ENCODE measurements around the gene RPL12. TPM values are rescaled to one million over a fixed set of nuclear protein-coding genes. Genes with fewer than 3 reads are reported as not detected.
A peak's percentile ranks its signal among the peaks of the same experiment; 100 is the strongest.

The RPL12 gene
- total and polyA plus RNA-seq, 2 donors from 2014 or later = 985 to 1,980 TPM

DNA sequence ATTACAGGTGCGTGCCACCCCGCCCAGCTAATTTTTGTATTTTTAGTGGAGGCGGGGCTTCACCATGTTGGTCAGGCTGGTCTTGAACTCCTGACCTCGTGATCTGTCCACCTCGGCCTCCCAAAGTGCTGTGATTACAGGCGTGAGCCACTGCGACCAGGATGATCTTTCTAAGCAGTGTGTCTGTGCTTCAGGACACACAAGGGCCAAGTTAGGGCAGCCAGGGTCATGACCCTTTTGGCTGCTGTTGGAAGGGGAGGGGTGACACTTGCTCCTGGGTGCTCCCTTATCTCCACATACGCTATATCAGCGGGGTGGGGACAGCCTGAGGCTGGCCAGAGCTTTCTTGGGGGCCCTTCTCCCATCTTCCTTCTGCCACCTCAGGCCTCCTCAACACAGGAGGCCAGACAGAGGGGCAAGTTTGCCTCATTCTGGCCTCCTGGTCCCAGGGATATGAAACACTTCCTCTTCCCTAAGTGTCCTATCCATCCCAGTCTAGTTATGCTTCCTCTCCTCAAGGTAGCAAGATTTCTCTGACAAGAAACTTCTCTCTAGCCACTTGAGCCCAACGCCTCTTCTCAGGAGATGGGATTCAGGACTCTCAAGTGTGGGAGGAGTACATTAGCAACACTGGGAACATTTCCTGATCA lies 28.9 kb downstream of the RPL12 start:
- H3K36me3 ChIP-seq (ENCODE audit: control insufficient read depth in 2 of 3, insufficient read depth in 3 of 3, low read length in 3 of 3) = no peaks in the 10 kb centered on the region
- peak overlapping the region in 1 of 3 donors; percentile 97 for H3K4me3 ChIP-seq (ENCODE audit: low read length in 3 of 3)
- no peak overlapping the region for H3K27ac ChIP-seq (ENCODE audit: low read depth in 2 of 2, low read length in 2 of 2)
- H3K9me3 ChIP-seq (ENCODE audit: control insufficient read depth in 2 of 3, insufficient read depth in 1 of 3, low read length in 3 of 3) = no peaks in the 10 kb centered on the region
- TF ChIP-seq, protein P1, sequence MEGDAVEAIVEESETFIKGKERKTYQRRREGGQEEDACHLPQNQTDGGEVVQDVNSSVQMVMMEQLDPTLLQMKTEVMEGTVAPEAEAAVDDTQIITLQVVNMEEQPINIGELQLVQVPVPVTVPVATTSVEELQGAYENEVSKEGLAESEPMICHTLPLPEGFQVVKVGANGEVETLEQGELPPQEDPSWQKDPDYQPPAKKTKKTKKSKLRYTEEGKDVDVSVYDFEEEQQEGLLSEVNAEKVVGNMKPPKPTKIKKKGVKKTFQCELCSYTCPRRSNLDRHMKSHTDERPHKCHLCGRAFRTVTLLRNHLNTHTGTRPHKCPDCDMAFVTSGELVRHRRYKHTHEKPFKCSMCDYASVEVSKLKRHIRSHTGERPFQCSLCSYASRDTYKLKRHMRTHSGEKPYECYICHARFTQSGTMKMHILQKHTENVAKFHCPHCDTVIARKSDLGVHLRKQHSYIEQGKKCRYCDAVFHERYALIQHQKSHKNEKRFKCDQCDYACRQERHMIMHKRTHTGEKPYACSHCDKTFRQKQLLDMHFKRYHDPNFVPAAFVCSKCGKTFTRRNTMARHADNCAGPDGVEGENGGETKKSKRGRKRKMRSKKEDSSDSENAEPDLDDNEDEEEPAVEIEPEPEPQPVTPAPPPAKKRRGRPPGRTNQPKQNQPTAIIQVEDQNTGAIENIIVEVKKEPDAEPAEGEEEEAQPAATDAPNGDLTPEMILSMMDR (IDR thresholded peaks at IDR 0.05; ENCODE audit: borderline replicate concordance, extremely low read depth, insufficient read depth) = no peak
- intact Hi-C loops (cut with DNase I) = no loop called here
- DNase-seq (peak in 1 of 5 donors; percentile 47), FAIRE-seq (no peak)
- H3K4me1 ChIP-seq (ENCODE audit: control insufficient read depth in 2 of 3, insufficient read depth in 2 of 3, low read depth in 1 of 3, low read length in 3 of 3) = peaks cover 0 to 17% (median 15%) of the 10 kb centered on the region in 3 donors
- H3K27me3 ChIP-seq (ENCODE audit: control insufficient read depth, insufficient read depth, low read length) = no peaks in the 10 kb centered on the region
- H3K9ac ChIP-seq (ENCODE audit: low read length in 3 of 3) = no peak overlapping the region

DNA sequence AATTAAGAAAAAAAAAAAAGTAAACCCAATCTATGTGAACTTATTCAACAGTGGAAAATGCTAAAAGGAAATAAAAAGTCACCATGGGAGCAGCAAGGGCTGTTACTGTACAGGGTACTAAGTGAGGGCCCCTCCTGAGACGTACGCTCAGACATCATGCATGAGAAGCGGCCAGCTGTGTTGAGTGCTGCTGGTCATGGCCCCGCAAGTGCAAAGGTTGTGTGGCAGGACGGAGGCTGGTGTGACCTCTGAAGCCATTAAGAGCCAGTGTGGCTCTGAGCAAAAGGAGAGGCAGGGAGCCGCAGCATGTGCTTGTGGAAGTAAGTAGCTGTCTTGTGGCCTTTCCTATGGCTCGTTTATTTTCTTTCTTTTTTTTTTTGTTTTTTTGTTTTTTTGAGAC lies 30.1 kb downstream of the RPL12 start:
- no peaks in the 10 kb centered on the region for H3K9me3 ChIP-seq (ENCODE audit: control insufficient read depth in 2 of 3, insufficient read depth in 1 of 3, low read length in 3 of 3)
- DNase-seq = peak in 1 of 5 donors; percentile 44

DNA sequence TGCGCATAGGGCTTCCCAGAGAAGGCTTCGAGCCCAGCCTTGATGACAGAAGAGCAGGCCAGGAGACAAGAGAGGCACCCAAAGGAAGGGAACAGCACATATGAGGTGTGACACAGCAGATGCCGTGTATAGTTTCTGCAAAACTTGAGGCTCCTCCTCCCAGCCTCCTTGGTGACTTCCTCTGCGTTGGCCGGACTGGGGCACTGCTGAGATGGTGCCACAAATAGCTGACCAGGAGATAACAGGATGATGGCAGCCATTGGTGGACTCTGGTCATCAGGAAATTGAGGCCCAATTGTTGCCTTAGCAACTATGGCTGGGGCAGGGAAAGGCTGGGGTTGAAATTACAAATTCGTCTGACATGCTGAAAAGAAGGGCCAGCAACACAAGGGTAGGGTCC lies 31.9 kb downstream of the RPL12 start:
- Histone ChIP-seq H3K4me1 (ENCODE audit: control insufficient read depth in 2 of 3, insufficient read depth in 2 of 3, low read depth in 1 of 3, low read length in 3 of 3) (peaks cover 0 to 12% (median 9%) of the 10 kb centered on the region in 3 donors), H3K27ac (ENCODE audit: low read depth in 2 of 2, low read length in 2 of 2) (no peak overlapping the region), H3K4me3 (ENCODE audit: low read length in 3 of 3) (peak overlapping the region in 2 of 3 donors; percentile 58 to 70), H3K9me3 (ENCODE audit: control insufficient read depth in 2 of 3, insufficient read depth in 1 of 3, low read length in 3 of 3) (no peaks in the 10 kb centered on the region), H3K36me3 (ENCODE audit: control insufficient read depth in 2 of 3, insufficient read depth in 3 of 3, low read length in 3 of 3) (no peaks in the 10 kb centered on the region), H3K27me3 (ENCODE audit: control insufficient read depth, insufficient read depth, low read length) (no peaks in the 10 kb centered on the region), H3K9ac (ENCODE audit: low read length in 3 of 3) (no peak overlapping the region)
- DNase-seq (no peak), FAIRE-seq (no peak)
- intact Hi-C loops (cut with DNase I) = no loop called here
- TF ChIP-seq, protein P1 (IDR thresholded peaks at IDR 0.05; ENCODE audit: borderline replicate concordance, extremely low read depth, insufficient read depth) = no peak

More for the DNA sequence above, 30.1 kb downstream of the RPL12 start:
- Histone ChIP-seq H3K4me1 (ENCODE audit: control insufficient read depth in 2 of 3, insufficient read depth in 2 of 3, low read depth in 1 of 3, low read length in 3 of 3) (peaks cover 0 to 17% (median 15%) of the 10 kb centered on the region in 3 donors), H3K27ac (ENCODE audit: low read depth in 2 of 2, low read length in 2 of 2) (no peak overlapping the region), H3K27me3 (ENCODE audit: control insufficient read depth, insufficient read depth, low read length) (no peaks in the 10 kb centered on the region), H3K9ac (ENCODE audit: low read length in 3 of 3) (no peak overlapping the region), H3K4me3 (ENCODE audit: low read length in 3 of 3) (no peak overlapping the region), H3K36me3 (ENCODE audit: control insufficient read depth in 2 of 3, insufficient read depth in 3 of 3, low read length in 3 of 3) (no peaks in the 10 kb centered on the region)
- intact Hi-C loops (cut with DNase I) = no loop called here
- no peak for FAIRE-seq
- TF ChIP-seq, protein P1 (IDR thresholded peaks at IDR 0.05; ENCODE audit: borderline replicate concordance, extremely low read depth, insufficient read depth) = no peak

All from kidney (tissue), 14 donors.